Activated CD8-positive, alpha-beta memory T cell treated with anti-CD3 and anti-CD28 coated beads for 36 hours (primary cell): Measurements from ENCODE around the gene PLA2G1B. TPM values are rescaled to one million over a fixed set of nuclear protein-coding genes. Genes with fewer than 3 reads are reported as not detected.
"Not testable (repeated sequence)": the region's sequence is repeated elsewhere in the genome, so short reads cannot be mapped to it uniquely, and the experiment has no call there.

Experiments used
- CTCF ChIA-PET: fragments of 350-600 bp; sonication (Branson Sonifier 250); formaldehyde crosslinking; loops from one replicate; lab custom pipeline; 2021; ENCODE audit warnings: antibody characterized with exemption; lab: Charles Lee
- POLR2A ChIA-PET: fragments of 350-600 bp; sonication (Branson Sonifier 250); formaldehyde crosslinking; loops from one replicate; lab custom pipeline; 2021; ENCODE audit warnings: antibody characterized with exemption; lab: Charles Lee
- total RNA-seq, 2 experiments: library from RNA; stranded (reverse); gene quantifications; one replicate each; pipeline ENCODE4 v1.2.3, GENCODE V29; 2021

The PLA2G1B gene
- total RNA-seq, 2 experiments from 2014 or later = not detected

GRCh38 chr12:120342175-120343038 is 14.8 kb upstream of the PLA2G1B start:
- CTCF ChIA-PET = no interaction called here

GRCh38 chr12:120339256-120339655 is 11.7 kb upstream of the PLA2G1B start:
- CTCF ChIA-PET = no interaction called here
- POLR2A ChIA-PET = no interaction called here

More at GRCh38 chr12:120342175-120343038, 14.8 kb upstream of the PLA2G1B start:
- POLR2A ChIA-PET = interaction anchor here (0.6 kb wide), 1 partner anchor 407 kb away, joined by 5 read pairs; no protein-coding TSS in a partner anchor

GRCh38 chr12:120337730-120338129 is 10.2 kb upstream of the PLA2G1B start:
- POLR2A ChIA-PET = no interaction called here

GRCh38 chr12:120336392-120336791 is 8.8 kb upstream of the PLA2G1B start:
- CTCF ChIA-PET = interaction anchor here (1.4 to 1.9 kb wide), 2 partner anchors 8 to 10 kb away, joined by 3 to 5 read pairs; no protein-coding TSS in a partner anchor
- POLR2A ChIA-PET = not testable (repeated sequence)

More at GRCh38 chr12:120337730-120338129, 10.2 kb upstream of the PLA2G1B start:
- CTCF ChIA-PET = no interaction called here

GRCh38 chr12:120335447-120335846 is 7.9 kb upstream of the PLA2G1B start:
- POLR2A ChIA-PET = not testable (repeated sequence)
- CTCF ChIA-PET = interaction anchor here (0.7 to 1.9 kb wide), 3 partner anchors 9 to 28 kb away, joined by 3 to 5 read pairs (median 3); no protein-coding TSS in a partner anchor

- POLR2A ChIA-PET = no interaction called here
- CTCF ChIA-PET = interaction anchor here (0.8 to 1.1 kb wide), 2 partner anchors 16 to 17 kb away, joined by 3 read pairs; no protein-coding TSS in a partner anchor
These were observed 4.9 kb upstream of the PLA2G1B start for GRCh38 chr12:120332523-120332922.

GRCh38 chr12:120332041-120332440 is 4.5 kb upstream of the PLA2G1B start:
- ChIA-PET CTCF (interaction anchor here (1.1 kb wide), 1 partner anchor 16 kb away, joined by 3 read pairs; no protein-coding TSS in a partner anchor), POLR2A (no interaction called here)

- CTCF ChIA-PET = no interaction called here
These were observed 3.8 kb upstream of the PLA2G1B start for GRCh38 chr12:120331390-120331789.

GRCh38 chr12:120328228-120328627 is 649 bp upstream of the PLA2G1B start:
- ChIA-PET CTCF (no interaction called here), POLR2A (no interaction called here)

More at GRCh38 chr12:120331390-120331789, 3.8 kb upstream of the PLA2G1B start:
- POLR2A ChIA-PET = no interaction called here

- CTCF ChIA-PET = interaction anchor here (0.6 to 2.4 kb wide), 5 partner anchors 15 to 138 kb away, joined by 3 to 10 read pairs (median 3); partner anchors contain the start of gene SIRT4
- POLR2A ChIA-PET = interaction anchor here (1.3 kb wide), 1 partner anchor 34 kb away, joined by 3 read pairs; no protein-coding TSS in a partner anchor
These were observed 2.6 kb downstream of the PLA2G1B start for GRCh38 chr12:120324841-120325417.

GRCh38 chr12:120323772-120324171 is 3.8 kb downstream of the PLA2G1B start:
- ChIA-PET CTCF (no interaction called here), POLR2A (interaction anchor here (1.3 kb wide), 1 partner anchor 32 kb away, joined by 3 read pairs; no protein-coding TSS in a partner anchor)

GRCh38 chr12:120321382-120322202 is 6.0 kb downstream of the PLA2G1B start:
- ChIA-PET CTCF (interaction anchor here (0.6 kb wide), 1 partner anchor 32 kb away, joined by 3 read pairs; no protein-coding TSS in a partner anchor), POLR2A (no interaction called here)

GRCh38 chr12:120317224-120318105 is 10.1 kb downstream of the PLA2G1B start:
- CTCF ChIA-PET = interaction anchor here (1.0 to 3.8 kb wide), 9 partner anchors 9 to 113 kb away, joined by 3 to 16 read pairs (median 7); partner anchors contain the start of genes RNU4-1 and SIRT4
- POLR2A ChIA-PET = interaction anchor here (0.6 to 1.9 kb wide), 5 partner anchors 10 to 179 kb away, joined by 3 to 18 read pairs (median 3); partner anchors contain the start of genes RNU4-1, RNU4-2 and RPLP0

GRCh38 chr12:120316798-120317223 is 10.8 kb downstream of the PLA2G1B start:
- ChIA-PET POLR2A (interaction anchor here (0.6 to 1.9 kb wide), 4 partner anchors 25 to 180 kb away, joined by 3 to 18 read pairs (median 6); partner anchors contain the start of genes RNU4-1, RNU4-2 and RPLP0), CTCF (interaction anchor here (1.0 to 3.8 kb wide), 10 partner anchors 9 to 113 kb away, joined by 3 to 16 read pairs (median 5); partner anchors contain the start of genes RNU4-1 and SIRT4)

GRCh38 chr12:120314220-120314619 is 13.4 kb downstream of the PLA2G1B start:
- POLR2A ChIA-PET = no interaction called here
- CTCF ChIA-PET = interaction anchor here (0.6 to 1.1 kb wide), 5 partner anchors 9 to 133 kb away, joined by 3 to 5 read pairs (median 3); partner anchors contain the start of gene RNU4-1

GRCh38 chr12:120301962-120302815 is 25.4 kb downstream of the PLA2G1B start, which contains the start of gene SIRT4:
SIRT4 (plus strand) TSS chr12:120302321; CDS start chr12:120303562, 1,241 bp downstream.
- ChIA-PET CTCF (interaction anchor here (0.6 to 2.3 kb wide), 10 partner anchors 10 to 1155 kb away, joined by 3 to 18 read pairs (median 4); partner anchors contain the start of genes RNU4-1 and RNU4-2), POLR2A (interaction anchor here (0.6 to 2.4 kb wide), 4 partner anchors 10 to 122 kb away, joined by 3 to 54 read pairs (median 5); partner anchors contain the start of genes RNU4-1, RNU4-2 and RPLP0)
